A549 (cell line): ENCODE data around the gene RFK. TPM values are rescaled to one million over a fixed set of nuclear protein-coding genes. Genes with fewer than 3 reads are reported as not detected.

Experiments used
- ATAC-seq, 2 experiments: fragments of 200-7000 bp in 1 of 2; fragments of >200 bp in 1 of 2; cut with Nextera tagmentation in 1 of 2; cut with Tn5 transposase in 1 of 2; 3 replicates each; pipeline versions ENCODE4 v1.8.0 to v1.9.1; 2018 to 2020; ENCODE audit warnings: mild to moderate bottlenecking in 1 of 2, moderate library complexity in 1 of 2
- CTCF ChIA-PET: fragments of 300-600 bp; sonication (Branson Sonifier 250); formaldehyde crosslinking; extraction: SDS; loops from one replicate; lab custom pipeline; 2021; ENCODE audit warnings: antibody characterized with exemption, inconsistent platforms; lab: Yijun Ruan, JAX
- POLR2A ChIA-PET: fragments of 350-600 bp; formaldehyde crosslinking; extraction: SDS; loops from one replicate; lab custom pipeline; 2021; ENCODE audit warnings: antibody characterized with exemption, inconsistent platforms; lab: Yijun Ruan, JAX
- DNase-seq, 2 experiments: peaks; one replicate each; pipeline versions ENCODE4 v3.0.0 to v3.0.0-alpha.2; 2011 to 2016; ENCODE audit warnings: low read depth in 1 of 2, low spot score in 1 of 2
- FAIRE-seq: peaks from 2 replicates; lab custom pipeline; 2011; peaks lifted over from hg19 to GRCh38; lab: Jason Lieb, UNC
- H3K27ac ChIP-seq, 2 experiments: fragments of >200 bp; sonication (Bioruptor Twin); formaldehyde crosslinking; 3 replicates each; pipeline ENCODE4 v1.5.1; 2016 to 2017
- H3K4me1 ChIP-seq: fragments of >200 bp; sonication (Bioruptor Twin); formaldehyde crosslinking; 3 replicates; pipeline ENCODE4 v1.6.1; 2016
- H3K4me2 ChIP-seq: fragments of >200 bp; sonication (Bioruptor Twin); formaldehyde crosslinking; 3 replicates; pipeline ENCODE4 v1.6.1; 2016
- H3K4me3 ChIP-seq: fragments of >200 bp; sonication (Bioruptor Twin); formaldehyde crosslinking; 3 replicates; pipeline ENCODE4 v1.5.1; 2016
- H3K9me3 ChIP-seq: fragments of >200 bp; sonication (Bioruptor Twin); formaldehyde crosslinking; 3 replicates; pipeline ENCODE4 v1.6.1; 2016
- BHLHE40 ChIP-seq: IDR thresholded peaks from 2 replicates; pipeline ENCODE4 v1.6.1; 2012; ENCODE audit warnings: low read depth, low read length, inconsistent platforms
- CBX8 ChIP-seq: fragments of 200-600 bp; sonication (generic); IDR thresholded peaks from 2 replicates; pipeline ENCODE4 v1.6.1; 2016
- CHD2 ChIP-seq: fragments of 150-350 bp; IDR thresholded peaks from 2 replicates; pipeline ENCODE4 v1.6.1; 2014; ENCODE audit warnings: low read length; ENCODE audit not compliant: partially characterized antibody
- EP300 ChIP-seq, 2 experiments: fragments of >200 bp; sonication (Bioruptor Twin); formaldehyde crosslinking; IDR thresholded peaks; 2 replicates in 1 of 2; 3 replicates in 1 of 2; pipeline ENCODE4 v1.6.1; 2016 to 2017
- ESRRA ChIP-seq: fragments of 150-350 bp; IDR thresholded peaks from 2 replicates; pipeline ENCODE4 v1.6.1; 2014; ENCODE audit warnings: mild to moderate bottlenecking, low read length, borderline replicate concordance
- FOXS1 ChIP-seq: fragments of 250-450 bp; sonication (Bioruptor Pico); IDR thresholded peaks from 2 replicates; pipeline ENCODE4 v1.5.0; 2020; ENCODE audit warnings: mild to moderate bottlenecking, moderate library complexity
- GATA3 ChIP-seq: IDR thresholded peaks from 2 replicates; pipeline ENCODE4 v1.6.1; 2012; ENCODE audit warnings: borderline replicate concordance
- HDAC2 ChIP-seq: fragments of 200-600 bp; sonication (generic); IDR thresholded peaks from 2 replicates; pipeline ENCODE4 v1.6.1; 2016
- HES2 ChIP-seq: fragments of >200 bp; sonication (Bioruptor Twin); formaldehyde crosslinking; IDR thresholded peaks from 2 replicates; pipeline ENCODE4 v1.6.1; 2016
- HEYL ChIP-seq: fragments of 250-450 bp; sonication (Bioruptor Pico); IDR thresholded peaks from 2 replicates; pipeline ENCODE4 v1.8.0; 2021; ENCODE audit warnings: mild to moderate bottlenecking, moderate library complexity
- HOXA7 ChIP-seq: fragments of 250-450 bp; sonication (Bioruptor Pico); IDR thresholded peaks from 2 replicates; pipeline ENCODE4 v1.5.0; 2020; ENCODE audit warnings: mild to moderate bottlenecking, moderate library complexity
- HOXB5 ChIP-seq: fragments of 250-450 bp; sonication (Bioruptor Pico); IDR thresholded peaks from 2 replicates; pipeline ENCODE4 v1.5.0; 2020; ENCODE audit warnings: mild to moderate bottlenecking, moderate library complexity
- JUNB ChIP-seq: fragments of >200 bp; sonication (Bioruptor Twin); formaldehyde crosslinking; IDR thresholded peaks from 2 replicates; pipeline ENCODE4 v1.6.1; 2016
- KDM5A ChIP-seq: fragments of 200-600 bp; sonication (generic); IDR thresholded peaks from 2 replicates; pipeline ENCODE4 v1.6.1; 2016; ENCODE audit warnings: antibody characterized with exemption, mild to moderate bottlenecking
- MAFK ChIP-seq: fragments of 450-650 bp; IDR thresholded peaks from 2 replicates; pipeline ENCODE4 v1.6.1; 2014; ENCODE audit not compliant: partially characterized antibody
- MAZ ChIP-seq: fragments of 150-350 bp; IDR thresholded peaks from 2 replicates; pipeline ENCODE4 v1.6.1; 2014; ENCODE audit warnings: antibody characterized with exemption, low read depth, low read length, borderline replicate concordance
- MYC ChIP-seq: IDR thresholded peaks from 2 replicates; pipeline ENCODE4 v1.6.1; 2012; ENCODE audit warnings: mild to moderate bottlenecking, inconsistent platforms, low read length, improper control_type of control experiment, borderline replicate concordance
- NFE2L2 ChIP-seq: fragments of 150-350 bp; conservative IDR thresholded peaks from 2 replicates; pipeline ENCODE4 v1.6.1; 2014; ENCODE audit warnings: low read length
- PBX3 ChIP-seq: IDR thresholded peaks from 2 replicates; pipeline ENCODE4 v1.6.1; 2012
- POLR2A ChIP-seq: IDR thresholded peaks from 2 replicates; pipeline ENCODE4 v1.6.1; 2012; ENCODE audit warnings: mild to moderate bottlenecking, low read length
- RAD21 ChIP-seq, 2 experiments: fragments of >200 bp in 1 of 2; sonication (Bioruptor Twin) in 1 of 2; formaldehyde crosslinking in 1 of 2; IDR thresholded peaks in 1 of 2; conservative IDR thresholded peaks in 1 of 2; 2 replicates in 1 of 2; 3 replicates in 1 of 2; pipeline ENCODE4 v1.6.1; 2012 to 2018; ENCODE audit warnings: inconsistent platforms in 1 of 2
- RCOR1 ChIP-seq: fragments of 150-350 bp; IDR thresholded peaks from 2 replicates; pipeline ENCODE4 v1.6.1; 2014; ENCODE audit warnings: antibody characterized with exemption, low read length, low read depth
- RFX5 ChIP-seq: fragments of 450-650 bp; IDR thresholded peaks from 2 replicates; pipeline ENCODE4 v1.7.1; 2014; ENCODE audit warnings: antibody characterized with exemption, mild to moderate bottlenecking, moderate library complexity
- RNF2 ChIP-seq: fragments of 200-600 bp; sonication (generic); IDR thresholded peaks from 2 replicates; pipeline ENCODE4 v1.6.1; 2016; ENCODE audit warnings: low read depth, mild to moderate bottlenecking, antibody characterized with exemption, moderate library complexity, borderline replicate concordance
- SREBF2 ChIP-seq: fragments of 450-650 bp; IDR thresholded peaks from 2 replicates; pipeline ENCODE4 v1.6.1; 2014; ENCODE audit warnings: mild to moderate bottlenecking, moderate library complexity
- TP53 ChIP-seq: fragments of 250-450 bp; sonication (Bioruptor Pico); IDR thresholded peaks from 2 replicates; pipeline ENCODE4 v1.5.0; 2021; ENCODE audit warnings: mild to moderate bottlenecking, moderate library complexity
- ZSCAN20 ChIP-seq: fragments of 250-450 bp; sonication (Bioruptor Pico); IDR thresholded peaks from 2 replicates; pipeline ENCODE4 v1.8.0; 2022; ENCODE audit warnings: mild to moderate bottlenecking, moderate library complexity
- WGBS: methylation state at CpG from one replicate; pipeline ENCODE4 v1.1.6; 2017; ENCODE audit errors: missing lambda C conversion rate; 5-methylcytosine and 5-hydroxymethylcytosine counted together
- polyA plus RNA-seq, 4 experiments: library from polyadenylated mRNA; depleted of rRNA in 3 of 4; stranded (reverse); fragments of >200 nt; fragmentation: RNase III in 1 of 4; extraction: RNeasy Plus Mini Kit Qiagen cat#74134 plus additional on column Dnase treatment in 1 of 4; gene quantifications; 2 replicates in 3 of 4; 3 replicates in 1 of 4; pipeline ENCODE4 v1.2.3, GENCODE V29; 2011 to 2017
- TF ChIP-seq, protein P1 (sequence below): fragments of 250-450 bp; sonication (Bioruptor Pico); IDR thresholded peaks from 2 replicates; pipeline ENCODE4 v1.5.0; 2020; ENCODE audit warnings: low read depth, mild to moderate bottlenecking, moderate library complexity
- TF ChIP-seq, protein P2 (sequence below): fragments of >200 bp; sonication (Bioruptor Twin); formaldehyde crosslinking; IDR thresholded peaks from 3 replicates; pipeline ENCODE4 v1.5.1; 2016
- TF ChIP-seq, protein P3 (sequence below): fragments of 250-450 bp; sonication (Bioruptor Pico); IDR thresholded peaks from 2 replicates; pipeline ENCODE4 v1.5.0; 2021; ENCODE audit warnings: mild to moderate bottlenecking, moderate library complexity, borderline replicate concordance
- TF ChIP-seq, protein P4 (sequence below): IDR thresholded peaks from 2 replicates; pipeline ENCODE4 v1.6.1; 2012; ENCODE audit warnings: low read depth, borderline replicate concordance
- TF ChIP-seq, protein P5 (sequence below): fragments of >200 bp; sonication (Bioruptor Twin); formaldehyde crosslinking; IDR thresholded peaks from 3 replicates; pipeline ENCODE4 v1.6.1; 2016

Gene RFK
- polyA plus RNA-seq, 2 of the 4 experiments (the other 2 are of a cell fraction) = 50.5 to 184 TPM

GRCh38 chr9:76357555-76357954 is 36.7 kb downstream of the RFK start:
- no peak overlapping the region for H3K4me3 ChIP-seq
- H3K4me2 ChIP-seq = no peak overlapping the region
- H3K9me3 ChIP-seq = no peaks in the 10 kb centered on the region
- POLR2A ChIA-PET = no interaction called here
- ATAC-seq = no peak
- no peaks in the 10 kb centered on the region for H3K4me1 ChIP-seq
- 88% methylated on average over 1 of the region's 1 CpG for WGBS
- H3K27ac ChIP-seq = no peak overlapping the region
- no peak for DNase-seq
- TF ChIP-seq ESRRA = no peak
- no peak for TF ChIP-seq MAZ
- TF ChIP-seq MYC = no peak
- TF ChIP-seq, protein P1, sequence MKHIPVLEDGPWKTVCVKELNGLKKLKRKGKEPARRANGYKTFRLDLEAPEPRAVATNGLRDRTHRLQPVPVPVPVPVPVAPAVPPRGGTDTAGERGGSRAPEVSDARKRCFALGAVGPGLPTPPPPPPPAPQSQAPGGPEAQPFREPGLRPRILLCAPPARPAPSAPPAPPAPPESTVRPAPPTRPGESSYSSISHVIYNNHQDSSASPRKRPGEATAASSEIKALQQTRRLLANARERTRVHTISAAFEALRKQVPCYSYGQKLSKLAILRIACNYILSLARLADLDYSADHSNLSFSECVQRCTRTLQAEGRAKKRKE (CRISPR knock-in tag) = no peak
- TF ChIP-seq EP300 (IDR thresholded peaks at IDR 0.05) = no peak
- TF ChIP-seq HOXB5 (CRISPR knock-in tag) = no peak
- no peak for TF ChIP-seq TP53
- no peak for TF ChIP-seq MAFK
- TF ChIP-seq, protein P2, sequence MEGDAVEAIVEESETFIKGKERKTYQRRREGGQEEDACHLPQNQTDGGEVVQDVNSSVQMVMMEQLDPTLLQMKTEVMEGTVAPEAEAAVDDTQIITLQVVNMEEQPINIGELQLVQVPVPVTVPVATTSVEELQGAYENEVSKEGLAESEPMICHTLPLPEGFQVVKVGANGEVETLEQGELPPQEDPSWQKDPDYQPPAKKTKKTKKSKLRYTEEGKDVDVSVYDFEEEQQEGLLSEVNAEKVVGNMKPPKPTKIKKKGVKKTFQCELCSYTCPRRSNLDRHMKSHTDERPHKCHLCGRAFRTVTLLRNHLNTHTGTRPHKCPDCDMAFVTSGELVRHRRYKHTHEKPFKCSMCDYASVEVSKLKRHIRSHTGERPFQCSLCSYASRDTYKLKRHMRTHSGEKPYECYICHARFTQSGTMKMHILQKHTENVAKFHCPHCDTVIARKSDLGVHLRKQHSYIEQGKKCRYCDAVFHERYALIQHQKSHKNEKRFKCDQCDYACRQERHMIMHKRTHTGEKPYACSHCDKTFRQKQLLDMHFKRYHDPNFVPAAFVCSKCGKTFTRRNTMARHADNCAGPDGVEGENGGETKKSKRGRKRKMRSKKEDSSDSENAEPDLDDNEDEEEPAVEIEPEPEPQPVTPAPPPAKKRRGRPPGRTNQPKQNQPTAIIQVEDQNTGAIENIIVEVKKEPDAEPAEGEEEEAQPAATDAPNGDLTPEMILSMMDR = no peak
- TF ChIP-seq PBX3 = no peak
- TF ChIP-seq ZSCAN20 (CRISPR knock-in tag) = no peak
- TF ChIP-seq JUNB = no peak
- TF ChIP-seq HES2 = no peak
- TF ChIP-seq RCOR1 = no peak
- no peak for TF ChIP-seq HEYL (CRISPR knock-in tag)
- TF ChIP-seq CBX8 = no peak
- CTCF ChIA-PET = interaction anchor here (0.5 to 2.3 kb wide), 2 partner anchors 8 to 9 kb away, joined by 5 to 8 read pairs; no protein-coding TSS in a partner anchor
- no peak for FAIRE-seq

DNA sequence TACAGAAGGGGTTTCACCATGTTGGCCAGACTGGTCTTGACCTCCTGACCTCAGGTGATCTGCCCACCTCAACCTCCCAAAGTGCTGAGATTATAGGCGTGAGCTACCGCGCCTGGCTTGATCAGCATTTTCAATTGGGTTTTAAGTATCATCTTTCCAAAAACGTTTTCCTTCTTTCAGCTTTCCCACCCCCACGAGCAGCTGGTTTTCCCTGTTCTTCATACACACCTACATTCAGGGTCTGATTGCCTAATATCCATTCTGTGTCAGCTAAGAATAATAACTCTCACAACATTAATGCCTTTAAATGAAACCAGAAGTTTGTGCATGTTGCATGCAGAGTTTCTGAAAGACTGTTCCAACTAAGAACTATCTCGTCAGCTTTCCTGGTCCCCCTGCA is 38.3 kb downstream of the RFK start:
- no peak overlapping the region for H3K4me3 ChIP-seq
- TF ChIP-seq FOXS1 (CRISPR knock-in tag) = no peak
- TF ChIP-seq SREBF2 = no peak
- TF ChIP-seq KDM5A = no peak
- no peak for TF ChIP-seq GATA3
- TF ChIP-seq NFE2L2 = no peak
- TF ChIP-seq CHD2 = no peak
- TF ChIP-seq RAD21 (conservative IDR thresholded peaks at IDR 0.05 in 1 of 2, IDR thresholded peaks at IDR 0.05 in 1 of 2) = no peak
- TF ChIP-seq MYC = no peak
- TF ChIP-seq RFX5 = no peak
- TF ChIP-seq, protein P1 (CRISPR knock-in tag) = no peak
- TF ChIP-seq, protein P3, sequence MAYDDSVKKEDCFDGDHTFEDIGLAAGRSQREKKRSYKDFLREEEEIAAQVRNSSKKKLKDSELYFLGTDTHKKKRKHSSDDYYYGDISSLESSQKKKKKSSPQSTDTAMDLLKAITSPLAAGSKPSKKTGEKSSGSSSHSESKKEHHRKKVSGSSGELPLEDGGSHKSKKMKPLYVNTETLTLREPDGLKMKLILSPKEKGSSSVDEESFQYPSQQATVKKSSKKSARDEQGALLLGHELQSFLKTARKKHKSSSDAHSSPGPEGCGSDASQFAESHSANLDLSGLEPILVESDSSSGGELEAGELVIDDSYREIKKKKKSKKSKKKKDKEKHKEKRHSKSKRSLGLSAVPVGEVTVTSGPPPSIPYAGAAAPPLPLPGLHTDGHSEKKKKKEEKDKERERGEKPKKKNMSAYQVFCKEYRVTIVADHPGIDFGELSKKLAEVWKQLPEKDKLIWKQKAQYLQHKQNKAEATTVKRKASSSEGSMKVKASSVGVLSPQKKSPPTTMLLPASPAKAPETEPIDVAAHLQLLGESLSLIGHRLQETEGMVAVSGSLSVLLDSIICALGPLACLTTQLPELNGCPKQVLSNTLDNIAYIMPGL (CRISPR knock-in tag) = no peak
- no peak for TF ChIP-seq BHLHE40
- TF ChIP-seq, protein P4, sequence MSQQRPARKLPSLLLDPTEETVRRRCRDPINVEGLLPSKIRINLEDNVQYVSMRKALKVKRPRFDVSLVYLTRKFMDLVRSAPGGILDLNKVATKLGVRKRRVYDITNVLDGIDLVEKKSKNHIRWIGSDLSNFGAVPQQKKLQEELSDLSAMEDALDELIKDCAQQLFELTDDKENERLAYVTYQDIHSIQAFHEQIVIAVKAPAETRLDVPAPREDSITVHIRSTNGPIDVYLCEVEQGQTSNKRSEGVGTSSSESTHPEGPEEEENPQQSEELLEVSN = no peak
- TF ChIP-seq, protein P5, sequence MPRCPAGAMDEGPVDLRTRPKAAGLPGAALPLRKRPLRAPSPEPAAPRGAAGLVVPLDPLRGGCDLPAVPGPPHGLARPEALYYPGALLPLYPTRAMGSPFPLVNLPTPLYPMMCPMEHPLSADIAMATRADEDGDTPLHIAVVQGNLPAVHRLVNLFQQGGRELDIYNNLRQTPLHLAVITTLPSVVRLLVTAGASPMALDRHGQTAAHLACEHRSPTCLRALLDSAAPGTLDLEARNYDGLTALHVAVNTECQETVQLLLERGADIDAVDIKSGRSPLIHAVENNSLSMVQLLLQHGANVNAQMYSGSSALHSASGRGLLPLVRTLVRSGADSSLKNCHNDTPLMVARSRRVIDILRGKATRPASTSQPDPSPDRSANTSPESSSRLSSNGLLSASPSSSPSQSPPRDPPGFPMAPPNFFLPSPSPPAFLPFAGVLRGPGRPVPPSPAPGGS = no peak
- TF ChIP-seq RNF2 = no peak
- no peak for TF ChIP-seq POLR2A
- TF ChIP-seq HOXA7 (CRISPR knock-in tag) = no peak
- TF ChIP-seq HDAC2 = no peak
- TF ChIP-seq, all 56 proteins: peak for 0
- ATAC-seq (no peak), DNase-seq (no peak), FAIRE-seq (no peak)
- H3K27ac ChIP-seq = no peak overlapping the region
- no peaks in the 10 kb centered on the region for H3K4me1 ChIP-seq
- H3K9me3 ChIP-seq = no peaks in the 10 kb centered on the region
- ChIA-PET CTCF (no interaction called here), POLR2A (no interaction called here)
- WGBS = 67% methylated on average over 6 of the region's 6 CpGs
- H3K4me2 ChIP-seq = no peak overlapping the region
